Tibial nerve (tissue), 4 donors: Measurements from ENCODE around the gene ADAT3.

Experiments
- CTCF ChIP-seq, 5 experiments: fragments of 200-600 bp in 3 of 5; fragments of 450-650 bp in 2 of 5; sonication (generic) in 3 of 5; IDR thresholded peaks; one replicate each; pipeline ENCODE4 v1.5.1; 2016 to 2019; ENCODE audit warnings: antibody characterized with exemption in 5 of 5, mild to moderate bottlenecking in 3 of 5, moderate library complexity in 2 of 5
- EP300 ChIP-seq, 2 donors: sonication (generic); formaldehyde crosslinking; IDR thresholded peaks; one replicate each; pipeline ENCODE4 v1.6.1; 2017; ENCODE audit warnings: antibody characterized with exemption in 2 of 2, mild to moderate bottlenecking in 1 of 2

- TF ChIP-seq CTCF (IDR thresholded peaks at IDR 0.05) (no peak), EP300 (IDR thresholded peaks at IDR 0.05) (no peak)
Measured at GRCh38 chr19:1936916-1937610, 31.9 kb downstream of the ADAT3 start.
